Frontal cortex (tissue), 4 donors: ENCODE measurements around the gene IL12B. TPM values are rescaled to one million over a fixed set of nuclear protein-coding genes. Genes with fewer than 3 reads are reported as not detected.

Source experiments
- DNase-seq, 2 donors: peaks; one replicate each; pipeline ENCODE4 v3.0.0; 2012; ENCODE audit warnings: low spot score in 2 of 2
- FAIRE-seq: peaks from 2 replicates; lab custom pipeline; 2012; peaks lifted over from hg19 to GRCh38; lab: Jason Lieb, UNC
- total RNA-seq: library from RNA; depleted of rRNA; stranded (reverse); fragments of >200 nt; gene quantifications from one replicate; pipeline ENCODE4 v1.2.3, GENCODE V29; 2014
- donor health status: control.
- donor health status: control.
- donor health status: control.

The IL12B gene
- total RNA-seq, 1 donor from 2014 or later = not detected

DNA sequence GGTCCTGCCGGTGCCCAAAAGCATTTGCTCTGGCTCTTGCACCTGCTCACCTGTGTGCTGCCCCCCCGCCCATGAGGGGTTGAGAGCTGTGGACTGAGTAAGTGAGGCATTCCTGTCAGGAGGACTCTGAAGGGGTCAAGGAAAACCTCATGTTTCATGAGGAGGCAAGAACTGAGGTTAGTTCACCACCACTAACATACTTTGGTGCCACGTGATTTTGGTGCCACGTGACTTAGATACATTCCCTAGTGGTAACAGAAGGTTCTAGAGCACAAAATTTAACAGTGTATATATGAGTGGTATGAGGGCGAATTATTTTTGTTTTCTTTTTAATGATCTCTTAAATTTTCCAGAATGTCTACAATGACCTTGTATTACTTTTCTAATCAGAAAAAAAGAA is 6.3 kb upstream of the IL12B start:
- FAIRE-seq (no peak), DNase-seq (no peak)

DNA sequence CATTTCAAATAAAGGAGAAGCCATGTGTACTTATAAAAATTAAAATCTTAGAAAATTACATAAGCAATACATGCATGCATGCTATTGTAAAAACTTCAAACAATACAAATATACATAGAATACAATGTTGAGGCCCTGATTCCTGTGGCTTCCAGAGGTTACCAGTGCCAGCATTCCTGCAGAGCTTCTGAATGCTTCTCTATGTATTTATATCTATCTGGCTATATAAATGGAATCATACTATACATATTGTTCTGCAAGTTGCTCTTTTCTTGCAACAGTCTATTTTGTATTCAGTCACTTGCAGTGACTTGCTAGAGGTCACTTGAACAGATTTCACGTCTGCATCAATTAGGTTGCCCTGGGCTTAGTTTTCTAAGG is 3.2 kb upstream of the IL12B start:
- no peak for FAIRE-seq
- DNase-seq = no peak

GRCh38 chr5:159332800-159333544 is 2.7 kb upstream of the IL12B start:
- DNase-seq (no peak), FAIRE-seq (no peak)

DNA sequence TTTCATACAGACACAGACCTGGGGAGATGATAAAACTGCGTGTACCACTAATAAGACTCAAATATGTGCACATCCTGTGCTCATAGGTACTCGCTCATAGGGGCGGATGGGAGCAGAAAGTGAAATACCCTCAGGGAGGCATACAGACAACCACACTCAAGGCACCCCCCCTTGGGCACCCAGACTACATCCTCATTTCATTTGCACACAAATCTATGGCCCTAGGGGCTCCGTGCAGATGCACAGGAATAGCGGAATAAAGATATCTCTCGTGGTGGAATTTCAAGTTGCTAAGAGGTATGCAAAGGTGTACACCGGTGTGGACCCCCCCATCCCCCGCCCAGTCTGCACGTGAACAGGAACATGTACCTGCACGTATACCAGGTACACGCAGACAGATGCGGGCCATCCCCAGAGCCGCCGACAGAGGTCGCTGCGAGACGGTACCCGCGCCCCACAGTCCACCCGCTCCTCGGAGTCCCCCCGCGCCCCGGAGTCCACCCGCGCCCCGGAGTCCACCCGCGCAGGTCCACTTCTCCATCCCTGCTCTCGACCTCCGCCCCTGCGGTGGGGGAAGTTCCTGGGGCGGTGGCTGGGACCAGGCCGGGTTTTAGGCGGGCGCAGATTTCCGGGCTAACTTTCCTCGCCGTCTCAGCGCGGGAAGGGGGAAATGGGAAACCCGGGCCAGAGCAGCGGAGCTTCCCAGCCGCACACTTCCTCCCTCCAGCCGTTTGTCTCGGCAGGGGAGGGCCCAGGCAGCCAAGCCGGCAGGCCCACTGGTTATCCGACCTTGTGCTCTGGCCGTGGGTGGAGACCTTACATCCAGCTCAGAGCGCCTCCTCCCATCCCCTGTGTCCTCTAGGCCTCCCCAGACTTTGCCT is 1.0 kb upstream of the IL12B start:
- FAIRE-seq (no peak), DNase-seq (peak in 1 of 2 donors; percentile 61)

DNA sequence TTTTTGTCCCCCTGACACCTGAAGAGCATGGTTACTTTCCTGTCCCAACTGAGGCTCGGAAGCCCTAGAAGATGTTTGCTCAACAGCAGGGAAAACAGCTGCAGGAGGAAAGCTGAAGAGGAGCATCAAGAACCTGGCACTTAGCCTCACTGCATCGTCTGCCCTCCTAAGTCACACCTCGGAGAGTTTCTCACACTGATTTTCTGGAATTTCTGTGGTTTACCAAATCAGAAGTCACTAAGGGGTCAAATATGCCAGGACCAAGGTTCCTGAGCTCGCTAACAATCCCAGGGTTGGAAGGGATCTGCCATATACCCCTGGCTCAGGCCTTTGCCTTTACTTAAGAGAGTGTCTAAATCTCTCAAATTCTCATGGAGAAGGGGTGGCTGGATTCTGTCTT is 5.3 kb downstream of the IL12B start:
- no peak for FAIRE-seq
- DNase-seq = no peak

GRCh38 chr5:159324102-159324755 is 6.1 kb downstream of the IL12B start:
- no peak for DNase-seq
- FAIRE-seq = no peak

- no peak for FAIRE-seq
- no peak for DNase-seq
These were observed 8.1 kb downstream of the IL12B start for GRCh38 chr5:159322180-159322579.

DNA sequence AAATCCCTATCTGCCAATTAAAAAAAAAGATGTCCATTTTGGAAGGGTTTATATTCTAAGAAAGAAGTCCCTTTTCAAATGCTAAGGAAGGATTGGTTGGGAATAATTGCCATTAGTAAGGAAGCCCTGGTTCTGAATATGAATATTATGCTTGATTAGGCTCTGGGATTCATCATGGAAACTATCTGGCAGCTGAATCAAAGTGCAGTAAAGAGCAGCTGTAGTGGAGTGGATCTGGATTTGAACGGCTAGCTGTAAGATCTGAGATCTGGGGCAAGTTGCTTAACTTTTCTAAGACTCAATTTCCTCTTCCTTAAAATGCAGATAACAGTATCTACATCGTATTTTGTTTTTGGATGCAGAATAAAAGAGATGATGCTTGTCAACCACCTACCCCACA is 10.5 kb downstream of the IL12B start:
- DNase-seq = no peak
- FAIRE-seq = no peak

GRCh38 chr5:159319363-159319762 is 10.9 kb downstream of the IL12B start:
- DNase-seq (no peak), FAIRE-seq (no peak)

GRCh38 chr5:159318448-159318847 is 11.8 kb downstream of the IL12B start:
- DNase-seq (no peak), FAIRE-seq (no peak)

DNA sequence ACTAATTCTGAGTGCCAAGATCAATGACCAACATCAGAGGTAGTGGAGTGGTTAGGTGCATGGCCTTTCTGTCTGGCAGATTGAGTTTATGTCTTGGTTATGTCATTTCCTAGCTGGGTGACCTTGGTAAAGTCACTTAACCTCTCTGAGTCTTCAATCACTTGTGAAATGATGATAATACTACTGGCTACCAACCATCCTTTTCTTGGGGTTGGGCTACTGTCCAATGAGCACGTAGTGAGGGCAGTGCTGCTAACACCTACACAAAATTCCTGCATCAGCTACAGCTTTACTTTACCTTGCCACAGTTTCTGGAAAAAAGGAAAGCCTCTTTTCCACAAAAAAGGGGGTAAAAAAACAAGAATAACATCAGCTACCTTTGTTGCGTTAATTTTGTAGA is 12.4 kb downstream of the IL12B start:
- DNase-seq (no peak), FAIRE-seq (no peak)

GRCh38 chr5:159316519-159317383 is 13.5 kb downstream of the IL12B start:
- no peak for FAIRE-seq
- peak in 1 of 2 donors; percentile 15 for DNase-seq

- no peak for DNase-seq
- no peak for FAIRE-seq
These were observed 17.1 kb downstream of the IL12B start for GRCh38 chr5:159313197-159313596.

DNA sequence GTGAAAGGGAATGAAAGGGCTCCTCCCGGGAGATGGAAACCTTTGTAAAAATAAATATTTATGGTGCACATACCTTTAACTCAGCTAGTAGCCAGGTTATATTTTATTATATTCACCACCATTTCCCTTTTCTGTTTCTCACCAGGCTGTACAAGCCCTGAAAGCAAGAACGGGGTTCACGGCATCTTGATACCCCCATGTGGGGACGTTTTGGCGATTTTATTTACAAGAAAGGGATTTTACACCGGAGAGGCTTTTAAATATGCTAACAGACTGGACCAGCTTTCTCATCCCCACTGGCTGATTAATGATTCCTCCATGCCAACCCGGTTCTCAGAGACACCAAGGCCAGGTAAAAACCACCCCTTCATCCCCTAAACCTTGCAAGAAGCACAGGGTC is 19.2 kb downstream of the IL12B start:
- no peak for DNase-seq
- FAIRE-seq = no peak

GRCh38 chr5:159310511-159310910 is 19.8 kb downstream of the IL12B start:
- no peak for DNase-seq
- FAIRE-seq = no peak

DNA sequence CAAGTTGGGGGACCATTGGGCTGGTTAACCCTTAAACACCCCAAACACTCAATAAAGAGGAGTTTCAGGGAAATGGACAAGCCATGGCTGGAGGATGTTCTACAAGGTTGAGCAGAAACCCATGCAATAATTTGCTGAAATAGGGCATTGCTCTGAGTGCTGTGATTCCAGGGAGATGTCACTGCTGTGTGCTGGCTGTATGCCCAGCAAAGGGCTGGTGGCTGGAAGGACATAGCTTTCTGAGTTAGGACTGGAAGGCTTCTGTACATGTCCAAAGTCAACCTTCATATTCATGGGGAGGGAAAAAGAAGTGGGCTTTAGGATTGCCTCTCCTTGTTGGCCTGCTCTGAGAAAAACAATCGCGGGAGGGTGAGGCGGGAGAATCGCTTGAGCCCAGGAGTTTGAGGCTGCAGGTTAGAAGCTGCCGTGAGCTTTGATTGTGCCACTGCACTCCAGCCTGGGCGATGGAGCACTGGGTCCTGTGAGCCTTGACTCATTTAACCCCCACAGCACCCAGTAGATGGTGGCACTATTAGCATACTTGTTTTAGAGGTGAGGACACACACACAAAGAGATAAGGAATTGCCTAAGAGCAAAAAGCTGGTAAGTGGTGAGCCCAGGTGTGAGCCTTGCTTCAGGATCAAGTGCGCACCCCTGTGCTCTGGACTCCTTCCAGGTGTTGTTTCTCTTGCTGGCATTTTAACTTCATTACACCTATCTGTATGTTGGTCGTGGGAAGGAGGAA is 20.4 kb downstream of the IL12B start:
- FAIRE-seq (no peak), DNase-seq (no peak)

- FAIRE-seq (no peak), DNase-seq (no peak)
These were observed 25.2 kb downstream of the IL12B start for GRCh38 chr5:159304961-159305595.

DNA sequence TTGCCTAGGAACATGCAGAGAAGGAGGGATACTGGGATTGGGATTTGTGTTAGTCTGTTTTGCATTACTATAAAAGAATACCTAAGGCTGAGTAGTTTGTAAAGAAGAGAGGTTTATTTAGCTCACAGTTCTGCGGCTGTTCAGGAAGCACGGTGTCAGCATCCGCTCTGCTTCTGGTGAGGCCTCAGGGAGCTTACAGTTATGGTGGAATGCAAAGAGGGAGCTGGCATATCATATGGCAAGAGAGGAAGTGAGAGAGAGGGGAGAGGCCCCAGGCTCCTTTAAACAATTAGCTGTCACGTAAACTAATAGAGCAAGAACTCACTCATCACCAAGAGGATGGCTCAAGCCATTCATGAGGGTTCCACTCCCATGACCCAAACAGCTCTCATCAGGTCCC is 27.0 kb downstream of the IL12B start:
- DNase-seq (no peak), FAIRE-seq (no peak)
